Measurements from ENCODE around the gene RPL7L1. TPM values are rescaled to one million over a fixed set of nuclear protein-coding genes. Genes with fewer than 3 reads are reported as not detected.

RPL7L1 gene
- total RNA-seq, 2 experiments from 2014 or later = 73.5 to 105 TPM

GRCh38 chr6:42928986-42929820 is 49.8 kb downstream of the RPL7L1 start, which contains the start of gene CNPY3:
TSS of gene CNPY3 (plus strand) at chr6:42929480. CDS start at chr6:42929571, 91 bp downstream.
- H3K9me3 Mint-ChIP-seq (ENCODE audit: low read depth) = no peaks in the 10 kb centered on the region
- H3K4me1 Mint-ChIP-seq = peaks cover 38% of the 10 kb centered on the region
- ATAC-seq = peak; percentile 86
- DNase-seq = peak; percentile 99
- no peaks in the 10 kb centered on the region for H3K27me3 Mint-ChIP-seq
- CTCF ChIA-PET = interaction anchor here (0.6 to 3.7 kb wide), 19 partner anchors 11 to 1008 kb away, joined by 3 to 22 read pairs (median 3); partner anchors contain the start of genes BYSL, CRIP3, CUL7 and DNPH1
- peaks cover 16% of the 10 kb centered on the region for H3K36me3 Mint-ChIP-seq
- H3K27ac Mint-ChIP-seq = peak within 1 kb of the TSS; percentile 92
- peak within 1 kb of the TSS; percentile 93 for H3K4me3 Mint-ChIP-seq

- no peaks in the 10 kb centered on the region for H3K9me3 Mint-ChIP-seq (ENCODE audit: low read depth)
- H3K4me3 Mint-ChIP-seq = peak overlapping the region; percentile 93
- CTCF ChIA-PET = interaction anchor here (0.7 to 3.7 kb wide), 16 partner anchors 12 to 1009 kb away, joined by 3 to 22 read pairs (median 4); partner anchors contain the start of genes BYSL, CUL7, DNPH1 and KLHDC3
- H3K36me3 Mint-ChIP-seq = peaks cover 20% of the 10 kb centered on the region
- no peaks in the 10 kb centered on the region for H3K27me3 Mint-ChIP-seq
- DNase-seq = peak; percentile 83
- peak; percentile 35 for ATAC-seq
- H3K27ac Mint-ChIP-seq = peak overlapping the region; percentile 92
- peaks cover 43% of the 10 kb centered on the region for H3K4me1 Mint-ChIP-seq
Measured at GRCh38 chr6:42929821-42930360, 50.5 kb downstream of the RPL7L1 start.

GRCh38 chr6:42932412-42932811 is 53.0 kb downstream of the RPL7L1 start:
- no peak for ATAC-seq
- Mint-ChIP-seq H3K4me3 (peak overlapping the region; percentile 1), H3K4me1 (peaks cover 47% of the 10 kb centered on the region), H3K27ac (peak overlapping the region; percentile 10), H3K36me3 (peaks cover 35% of the 10 kb centered on the region), H3K27me3 (no peaks in the 10 kb centered on the region), H3K9me3 (ENCODE audit: low read depth) (no peaks in the 10 kb centered on the region)
- no peak for DNase-seq
- CTCF ChIA-PET = no interaction called here

GRCh38 chr6:42933205-42933604 is 53.8 kb downstream of the RPL7L1 start:
- CTCF ChIA-PET = no interaction called here

GRCh38 chr6:42935322-42935721 is 55.9 kb downstream of the RPL7L1 start:
- H3K4me1 Mint-ChIP-seq = peaks cover 39% of the 10 kb centered on the region

More at GRCh38 chr6:42933205-42933604, 53.8 kb downstream of the RPL7L1 start:
- H3K27me3 Mint-ChIP-seq = no peaks in the 10 kb centered on the region
- H3K4me1 Mint-ChIP-seq = peaks cover 47% of the 10 kb centered on the region
- no peak overlapping the region for H3K4me3 Mint-ChIP-seq
- H3K36me3 Mint-ChIP-seq = peaks cover 36% of the 10 kb centered on the region
- ATAC-seq (no peak), DNase-seq (no peak)
- H3K27ac Mint-ChIP-seq = no peak overlapping the region
- no peaks in the 10 kb centered on the region for H3K9me3 Mint-ChIP-seq (ENCODE audit: low read depth)

GRCh38 chr6:42936398-42936797 is 57.0 kb downstream of the RPL7L1 start:
- peaks cover 40% of the 10 kb centered on the region for H3K36me3 Mint-ChIP-seq
- CTCF ChIA-PET = no interaction called here
- no peaks in the 10 kb centered on the region for H3K9me3 Mint-ChIP-seq (ENCODE audit: low read depth)
- no peaks in the 10 kb centered on the region for H3K27me3 Mint-ChIP-seq
- DNase-seq (no peak), ATAC-seq (no peak)
- peaks cover 28% of the 10 kb centered on the region for H3K4me1 Mint-ChIP-seq
- H3K4me3 Mint-ChIP-seq = no peak overlapping the region
- H3K27ac Mint-ChIP-seq = no peak overlapping the region

More at GRCh38 chr6:42935322-42935721, 55.9 kb downstream of the RPL7L1 start:
- no peaks in the 10 kb centered on the region for H3K27me3 Mint-ChIP-seq
- H3K9me3 Mint-ChIP-seq (ENCODE audit: low read depth) = no peaks in the 10 kb centered on the region
- ATAC-seq (no peak), DNase-seq (no peak)
- H3K27ac Mint-ChIP-seq = no peak overlapping the region
- H3K4me3 Mint-ChIP-seq = no peak overlapping the region
- CTCF ChIA-PET = interaction anchor here (0.8 kb wide), 1 partner anchor 27 kb away, joined by 3 read pairs; no protein-coding TSS in a partner anchor
- peaks cover 36% of the 10 kb centered on the region for H3K36me3 Mint-ChIP-seq

- H3K9me3 Mint-ChIP-seq (ENCODE audit: low read depth) = no peaks in the 10 kb centered on the region
- ATAC-seq = no peak
- DNase-seq = no peak
- CTCF ChIA-PET = interaction anchor here (1.0 kb wide), 1 partner anchor 23 kb away, joined by 3 read pairs; no protein-coding TSS in a partner anchor
- H3K27ac Mint-ChIP-seq = no peak overlapping the region
- peaks cover 34% of the 10 kb centered on the region for H3K36me3 Mint-ChIP-seq
- no peaks in the 10 kb centered on the region for H3K27me3 Mint-ChIP-seq
- H3K4me1 Mint-ChIP-seq = peaks cover 16% of the 10 kb centered on the region
- H3K4me3 Mint-ChIP-seq = no peak overlapping the region
Measured at GRCh38 chr6:42937548-42938427, 58.4 kb downstream of the RPL7L1 start.

GRCh38 chr6:42938428-42938796 is 59.0 kb downstream of the RPL7L1 start:
- CTCF ChIA-PET = interaction anchor here (1.0 kb wide), 1 partner anchor 23 kb away, joined by 3 read pairs; no protein-coding TSS in a partner anchor
- peaks cover 31% of the 10 kb centered on the region for H3K36me3 Mint-ChIP-seq
- ATAC-seq (no peak), DNase-seq (no peak)
- no peak overlapping the region for H3K4me3 Mint-ChIP-seq
- no peaks in the 10 kb centered on the region for H3K27me3 Mint-ChIP-seq
- H3K4me1 Mint-ChIP-seq = peaks cover 10% of the 10 kb centered on the region
- no peaks in the 10 kb centered on the region for H3K9me3 Mint-ChIP-seq (ENCODE audit: low read depth)
- no peak overlapping the region for H3K27ac Mint-ChIP-seq

- DNase-seq (no peak), ATAC-seq (no peak)
- no peaks in the 10 kb centered on the region for H3K27me3 Mint-ChIP-seq
- H3K9me3 Mint-ChIP-seq (ENCODE audit: low read depth) = no peaks in the 10 kb centered on the region
- no peak overlapping the region for H3K27ac Mint-ChIP-seq
- peaks cover 30% of the 10 kb centered on the region for H3K36me3 Mint-ChIP-seq
- H3K4me3 Mint-ChIP-seq = no peak overlapping the region
- peaks cover 9% of the 10 kb centered on the region for H3K4me1 Mint-ChIP-seq
- CTCF ChIA-PET = interaction anchor here (0.9 to 1.0 kb wide), 2 partner anchors 22 to 41 kb away, joined by 3 read pairs; no protein-coding TSS in a partner anchor
Measured at GRCh38 chr6:42938987-42939809, 59.8 kb downstream of the RPL7L1 start.

Other genes with a start within 250 kb of the RPL7L1 start
- under 1 TPM in 1 of 2 experiments, not detected in 1; 0.07 TPM for gene PRPH2, start 157.0 kb upstream of the RPL7L1 start, total RNA-seq
- gene TBCC, start 133.5 kb upstream of the RPL7L1 start, total RNA-seq = 10 to 100 TPM; 29.8 to 35.5 TPM
- gene BICRAL, start 97.6 kb upstream of the RPL7L1 start, total RNA-seq = 10 to 100 TPM; 22.9 to 24.3 TPM
- gene PTCRA, start 36.4 kb downstream of the RPL7L1 start, total RNA-seq = not detected
- gene CNPY3, start 49.9 kb downstream of the RPL7L1 start, total RNA-seq = 10 to 100 TPM; 44.1 to 56.4 TPM
- under 1 TPM; 0.26 to 0.70 TPM for gene GNMT, start 81.1 kb downstream of the RPL7L1 start, total RNA-seq
- 10 to 100 TPM; 24.7 to 26.3 TPM for gene PEX6, start 99.6 kb downstream of the RPL7L1 start, total RNA-seq
- gene PPP2R5D, start 105.0 kb downstream of the RPL7L1 start, total RNA-seq = 10 to 100 TPM; 53.0 to 58.4 TPM
- gene MEA1, start 134.3 kb downstream of the RPL7L1 start, total RNA-seq = 10 to 100 TPM; 61.8 to 75.2 TPM
- gene KLHDC3, start 134.6 kb downstream of the RPL7L1 start, total RNA-seq = 10 to 100 TPM; 62.6 to 75.1 TPM
- gene RRP36, start 142.0 kb downstream of the RPL7L1 start, total RNA-seq = 10 to 100 TPM; 60.9 to 71.8 TPM
- gene CUL7, start 174.2 kb downstream of the RPL7L1 start, total RNA-seq = 10 to 100 TPM; 10.4 to 12.0 TPM
- gene MRPL2, start 179.8 kb downstream of the RPL7L1 start, total RNA-seq = 10 to 100 TPM; 64.2 to 71.0 TPM
- gene KLC4, start 180.0 kb downstream of the RPL7L1 start, total RNA-seq = 10 to 100 TPM; 15.1 to 16.4 TPM
- gene PTK7, start 196.7 kb downstream of the RPL7L1 start, total RNA-seq = under 1 TPM; 0.33 to 0.85 TPM